ENCODE measurements around the gene STX16. TPM values are rescaled to one million over a fixed set of nuclear protein-coding genes. Genes with fewer than 3 reads are reported as not detected.
A peak's percentile ranks its signal among the peaks of the same experiment; 100 is the strongest.

STX16 gene
- 44.9 TPM for total RNA-seq
- long read RNA-seq, full-length matches to known transcripts: 4 of 12 reads
- long read RNA-seq, partial matches to known transcripts: 5 of 12 reads
- long read RNA-seq, other reads (novel, unspliced or antisense): 3 of 12 reads

GRCh38 chr20:58650776-58651558 lies at the start of gene STX16:
Gene STX16, plus strand, starts transcription at chr20:58651283. Its CDS starts 724 bp downstream, at chr20:58652007.
- DNase-seq (ENCODE audit: low spot score): peak; percentile 97

GRCh38 chr20:58602124-58602523 lies 49.0 kb upstream of the STX16 start:
- no peak for DNase-seq (ENCODE audit: low spot score)

- DNase-seq (ENCODE audit: low spot score): no peak
Measured at GRCh38 chr20:58603721-58604120, 47.4 kb upstream of the STX16 start.

- DNase-seq (ENCODE audit: low spot score): no peak
Measured at GRCh38 chr20:58604128-58604881, 46.8 kb upstream of the STX16 start.

- no peak for DNase-seq (ENCODE audit: low spot score)
Measured at GRCh38 chr20:58605292-58606065, 45.6 kb upstream of the STX16 start.

- DNase-seq (ENCODE audit: low spot score): no peak
Measured at GRCh38 chr20:58606184-58606583, 44.9 kb upstream of the STX16 start.

GRCh38 chr20:58608096-58608840 lies 42.8 kb upstream of the STX16 start:
- DNase-seq (ENCODE audit: low spot score): no peak

GRCh38 chr20:58609026-58609425 lies 42.1 kb upstream of the STX16 start:
- no peak for DNase-seq (ENCODE audit: low spot score)

GRCh38 chr20:58610071-58610800 lies 40.8 kb upstream of the STX16 start:
- DNase-seq (ENCODE audit: low spot score): no peak

- DNase-seq (ENCODE audit: low spot score): no peak
Measured at GRCh38 chr20:58610811-58611210, 40.3 kb upstream of the STX16 start.

- DNase-seq (ENCODE audit: low spot score): no peak
Measured at GRCh38 chr20:58611236-58612030, 39.6 kb upstream of the STX16 start.

- no peak for DNase-seq (ENCODE audit: low spot score)
Measured at GRCh38 chr20:58612121-58612691, 38.9 kb upstream of the STX16 start.

GRCh38 chr20:58613061-58613854 lies 37.8 kb upstream of the STX16 start:
- no peak for DNase-seq (ENCODE audit: low spot score)

- DNase-seq (ENCODE audit: low spot score): no peak
Measured at GRCh38 chr20:58614366-58614765, 36.7 kb upstream of the STX16 start.

- DNase-seq (ENCODE audit: low spot score): no peak
Measured at GRCh38 chr20:58614984-58615760, 35.9 kb upstream of the STX16 start.

- no peak for DNase-seq (ENCODE audit: low spot score)
Measured at GRCh38 chr20:58616411-58616810, 34.7 kb upstream of the STX16 start.

GRCh38 chr20:58617158-58617557 lies 33.9 kb upstream of the STX16 start:
- DNase-seq (ENCODE audit: low spot score): no peak

All from mesenteric fat pad (tissue), 1 donor.